HG03108 (cell line): ENCODE measurements around the gene TMCC3.
A peak's percentile ranks its signal among the peaks of the same experiment; 100 is the strongest.
"Not testable (repeated sequence)": the region's sequence is repeated elsewhere in the genome, so short reads cannot be mapped to it uniquely, and the experiment has no call there.

Source experiments
- ATAC-seq: cut with Tn5 transposase; IDR thresholded peaks from one replicate; pipeline ENCODE4 v1.9.1; 2021; ENCODE audit warnings: moderate library complexity; ENCODE audit not compliant: unreplicated experiment

Gene TMCC3

DNA sequence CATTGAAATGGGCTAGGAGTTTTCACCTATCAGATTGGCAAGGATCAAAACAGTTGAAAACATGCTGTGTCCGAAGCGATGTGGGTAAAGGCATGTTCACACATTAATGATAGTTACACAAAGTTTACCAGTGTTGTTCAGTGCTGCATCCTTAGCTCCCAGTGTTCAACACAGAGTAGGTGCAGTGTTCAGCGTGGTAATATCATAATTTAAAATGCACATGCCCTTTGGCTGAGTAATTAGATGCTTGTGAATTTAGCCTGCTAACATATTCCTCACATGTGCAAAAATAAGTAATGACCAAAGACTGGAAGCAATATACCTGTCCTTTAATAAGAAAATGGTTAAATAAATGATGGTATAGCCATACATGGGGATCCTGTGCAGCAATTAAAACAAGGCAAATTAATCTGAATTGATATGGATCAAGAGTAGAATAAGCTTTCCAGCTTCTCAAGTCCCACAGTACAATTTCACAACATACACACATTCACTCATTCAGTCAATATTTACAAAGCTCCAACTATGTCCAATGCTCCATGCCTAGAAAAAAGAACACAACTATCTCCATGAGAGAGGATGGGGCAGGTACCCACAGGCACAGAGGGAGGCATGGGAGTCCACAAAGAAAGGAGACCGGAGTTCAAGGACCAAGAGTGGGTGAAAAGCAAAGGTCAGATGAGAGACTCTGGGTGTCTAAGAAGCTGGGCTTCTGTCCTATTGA, 12.8 kb downstream of the TMCC3 start:
- ATAC-seq = no peak

GRCh38 chr12:94636462-94637085, 13.8 kb downstream of the TMCC3 start:
- no peak for ATAC-seq

GRCh38 chr12:94634717-94635116, 15.6 kb downstream of the TMCC3 start:
- ATAC-seq = no peak

DNA sequence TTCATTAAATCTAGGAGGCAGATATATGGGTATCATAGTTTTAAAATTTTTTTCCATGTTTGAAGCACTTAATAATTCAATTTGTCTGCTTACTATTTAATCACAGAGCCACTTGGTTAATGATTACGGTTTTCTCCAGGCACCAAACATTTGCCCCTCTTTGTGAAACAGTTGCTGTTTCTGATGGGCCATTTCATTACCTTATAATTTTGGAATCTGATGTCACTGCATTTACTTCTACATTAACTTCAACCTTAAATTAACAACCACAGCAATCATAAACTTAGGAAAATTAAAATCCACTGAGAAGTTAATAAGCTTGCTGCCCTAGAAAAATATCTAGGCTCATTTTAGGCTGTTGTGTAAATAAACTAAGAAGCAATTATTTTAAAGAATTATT, 17.0 kb downstream of the TMCC3 start:
- ATAC-seq = no peak

DNA sequence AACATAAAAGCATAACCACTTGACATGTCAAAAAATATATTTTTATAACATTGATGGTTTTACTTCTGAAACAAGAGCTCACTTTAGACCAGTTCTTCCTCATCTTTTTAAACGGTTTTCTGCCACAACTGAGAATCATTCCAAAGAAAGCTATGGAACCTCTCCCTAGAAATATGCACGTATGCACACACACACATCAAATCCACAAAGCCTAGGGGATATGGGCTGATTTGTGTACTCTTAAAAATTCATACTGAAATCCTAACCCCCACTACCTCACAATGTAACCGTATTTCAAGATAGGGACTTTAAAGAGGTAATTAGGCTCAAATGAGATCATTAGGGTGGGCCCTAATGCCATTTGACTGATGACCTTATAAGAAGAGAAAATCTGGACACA, 19.3 kb downstream of the TMCC3 start:
- ATAC-seq = no peak

DNA sequence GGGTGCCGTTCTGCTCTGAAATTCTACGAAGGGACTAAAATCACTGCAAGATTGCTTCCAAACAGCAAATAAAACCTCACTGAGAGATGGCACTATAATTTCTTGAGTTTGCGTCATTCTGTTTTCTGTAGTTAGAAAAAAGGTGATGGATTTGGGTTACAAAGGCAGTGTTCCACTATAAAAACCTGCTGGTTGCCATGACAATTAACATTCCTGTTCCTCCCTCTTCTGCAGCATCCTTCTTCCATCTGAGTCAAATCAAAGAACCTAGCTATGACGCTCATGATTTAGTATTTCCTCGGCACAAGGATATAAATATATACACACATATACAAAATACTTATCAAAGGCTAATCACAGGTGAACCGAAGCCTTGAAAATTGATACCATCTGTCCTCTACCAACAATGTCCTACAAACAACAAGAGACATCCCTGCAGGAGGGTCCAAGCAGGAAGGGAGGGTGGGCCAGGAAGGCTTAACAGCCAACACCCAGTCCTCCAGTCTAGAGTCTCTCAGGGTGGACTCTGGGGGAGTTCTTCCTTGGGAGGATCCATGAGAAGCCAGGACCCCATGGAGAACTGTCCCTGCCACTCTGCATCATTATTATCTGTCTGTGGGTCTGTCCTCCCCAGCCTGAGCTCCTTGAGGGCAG, 21.4 kb downstream of the TMCC3 start:
- no peak for ATAC-seq

DNA sequence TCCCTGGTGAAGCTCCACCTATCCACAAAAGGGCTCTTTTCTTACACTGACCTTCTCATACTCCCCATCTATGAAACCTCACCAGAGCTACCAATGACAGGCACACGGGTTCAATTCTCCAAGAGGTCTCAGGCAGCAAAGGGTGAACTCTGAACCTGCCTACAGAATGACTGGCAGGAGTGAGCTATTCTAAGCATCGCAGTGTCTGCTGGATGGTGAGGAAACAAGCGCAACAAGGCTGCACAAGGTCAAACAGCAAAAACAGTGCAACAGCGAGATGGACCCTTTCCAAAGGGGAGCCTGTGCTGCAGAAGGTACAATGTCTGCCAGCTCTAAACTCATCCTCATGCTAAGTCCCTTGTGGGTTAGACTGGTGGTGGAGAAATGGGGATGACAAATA, 22.0 kb downstream of the TMCC3 start:
- no peak for ATAC-seq

DNA sequence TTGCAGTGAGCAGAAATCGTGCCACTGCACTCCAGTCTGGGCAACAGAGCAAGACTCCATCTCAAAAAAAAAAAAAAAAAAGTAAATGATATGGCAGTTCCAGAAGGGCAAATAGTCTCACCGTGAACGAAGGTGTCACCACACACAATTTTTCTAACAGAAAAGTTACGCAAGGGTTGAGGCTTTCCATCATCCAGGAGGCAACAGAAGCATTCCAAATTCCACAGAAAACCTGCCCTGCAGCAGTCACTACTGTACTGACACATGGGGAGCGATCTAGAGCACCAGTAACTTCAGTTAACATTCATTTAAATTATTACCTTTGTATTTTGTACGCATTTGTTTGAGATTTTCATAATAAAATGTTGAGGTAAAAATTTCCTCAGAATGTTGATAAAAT, 24.8 kb downstream of the TMCC3 start:
- no peak for ATAC-seq

DNA sequence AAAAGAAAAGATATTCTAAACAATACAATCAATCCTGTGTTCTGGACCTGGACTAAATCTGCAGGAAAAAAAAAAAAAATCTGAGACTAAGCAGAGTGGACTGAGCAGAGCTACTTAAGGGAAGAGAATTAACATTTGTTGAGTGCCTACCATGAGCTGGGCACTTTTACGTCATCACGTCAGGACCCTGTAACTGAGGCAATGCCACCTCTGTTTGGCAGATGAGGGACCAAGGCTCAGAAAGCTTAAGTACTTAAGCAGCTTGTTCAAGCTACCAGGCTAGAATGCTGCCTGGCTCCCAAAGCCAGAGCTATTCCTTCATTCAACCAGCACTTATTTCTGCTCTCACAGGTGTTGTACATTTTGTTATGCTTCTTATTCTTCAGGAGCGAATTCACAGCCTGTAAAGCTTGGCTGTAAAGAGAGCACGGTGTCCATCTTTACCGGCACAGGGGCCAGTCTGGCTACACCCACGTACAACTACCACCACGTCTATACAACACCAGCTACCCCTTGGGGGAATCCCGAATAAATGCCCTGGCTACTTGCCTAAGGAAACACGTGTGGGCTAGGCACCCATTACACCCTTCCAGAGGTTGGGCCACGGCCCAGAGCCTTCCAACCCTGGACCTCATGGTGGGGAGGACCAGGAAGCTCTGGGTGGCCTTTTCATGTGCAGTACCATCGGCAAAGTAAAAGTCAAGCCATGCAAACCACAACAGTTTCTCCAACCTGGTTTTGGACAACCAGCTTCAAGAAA, 27.0 kb downstream of the TMCC3 start:
- no peak for ATAC-seq

DNA sequence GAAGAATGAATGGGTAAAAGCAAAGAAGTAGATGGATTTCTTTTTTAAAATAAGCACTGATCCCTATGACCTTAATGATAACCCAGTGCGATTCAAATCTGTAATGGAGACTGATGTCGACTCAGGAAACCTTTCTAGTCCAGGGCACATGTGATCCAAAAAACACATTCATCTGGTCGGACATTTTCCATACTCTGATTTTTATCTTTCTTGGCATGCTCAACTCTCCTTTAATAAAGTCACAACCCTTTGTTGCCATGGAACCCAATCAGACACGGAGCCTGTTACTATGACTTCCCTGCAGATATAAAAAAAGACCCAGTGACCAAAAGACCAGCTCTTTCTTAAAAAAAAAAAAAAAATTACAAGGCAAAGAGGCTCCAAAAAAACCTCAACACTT, 27.9 kb downstream of the TMCC3 start:
- no peak for ATAC-seq

DNA sequence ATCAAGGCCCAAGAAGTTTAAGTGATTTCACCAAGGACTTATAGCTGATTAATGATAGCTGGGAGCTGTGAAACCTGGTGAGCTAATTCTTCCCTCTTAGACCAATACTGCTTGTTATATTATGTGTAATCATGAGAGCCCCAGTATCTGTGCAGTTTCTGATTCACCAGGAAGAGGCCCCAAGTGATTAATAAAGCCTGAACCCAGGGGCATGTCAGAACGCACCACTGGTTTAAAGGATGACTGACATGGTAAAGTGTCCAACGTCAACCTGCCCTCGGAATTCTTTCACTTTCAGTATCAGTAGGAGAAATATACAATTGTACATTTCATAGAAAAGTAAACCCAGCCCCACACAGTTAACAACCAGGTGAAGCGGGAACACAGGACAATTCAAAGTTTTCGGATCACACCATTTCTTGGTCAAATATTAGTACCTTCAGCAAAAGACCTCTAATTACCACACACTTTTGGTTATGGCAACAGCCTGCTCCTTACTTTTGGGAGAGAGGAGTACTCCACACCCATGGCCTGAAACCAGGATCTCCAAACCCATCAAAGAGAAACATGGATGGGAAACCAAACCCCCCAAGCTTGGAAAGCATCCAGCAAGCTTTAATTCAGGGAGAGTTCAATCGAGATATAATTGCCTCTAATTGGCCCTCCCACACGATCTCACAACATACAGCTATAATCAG, 28.5 kb downstream of the TMCC3 start:
- peak; percentile 90 for ATAC-seq

DNA sequence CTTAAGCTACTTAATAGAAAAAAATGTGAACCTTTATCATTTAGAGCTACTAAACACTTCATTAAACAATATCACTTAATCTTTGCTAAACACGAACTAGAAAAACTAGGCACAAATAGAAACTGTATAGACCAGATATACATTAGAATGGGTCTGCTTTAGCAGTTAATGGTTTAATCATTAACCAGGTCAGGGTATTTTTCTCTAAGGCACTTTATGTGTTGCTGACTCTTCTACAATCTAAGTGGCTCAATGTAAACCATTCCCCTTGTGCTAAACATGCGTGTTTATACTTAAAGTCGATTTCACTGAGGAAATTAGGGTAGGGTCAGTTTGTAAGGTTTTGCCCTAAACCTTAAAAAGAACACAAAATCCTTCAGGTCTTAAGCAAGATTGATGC, 29.7 kb downstream of the TMCC3 start:
- ATAC-seq = no peak

GRCh38 chr12:94618995-94619695, 31.2 kb downstream of the TMCC3 start:
- ATAC-seq = no peak

DNA sequence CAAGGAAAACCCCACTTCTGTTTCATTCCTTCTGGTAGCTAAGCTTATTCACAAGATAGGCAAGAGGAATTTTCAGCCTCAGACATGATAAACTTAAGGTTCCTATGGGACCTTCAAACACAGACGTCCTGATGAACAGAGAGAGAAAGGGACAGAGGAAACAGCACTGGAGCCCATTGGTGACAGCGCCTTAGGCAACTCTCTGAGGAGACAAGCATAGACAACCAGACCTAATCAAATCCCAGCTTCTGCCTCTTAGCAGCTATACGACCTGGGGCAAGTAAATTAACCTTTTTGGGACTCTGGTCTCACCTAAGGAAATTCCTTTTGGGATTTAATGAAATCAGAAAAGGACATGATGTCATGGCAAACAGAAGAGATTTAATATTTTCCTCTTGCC, 33.3 kb downstream of the TMCC3 start:
- no peak for ATAC-seq

DNA sequence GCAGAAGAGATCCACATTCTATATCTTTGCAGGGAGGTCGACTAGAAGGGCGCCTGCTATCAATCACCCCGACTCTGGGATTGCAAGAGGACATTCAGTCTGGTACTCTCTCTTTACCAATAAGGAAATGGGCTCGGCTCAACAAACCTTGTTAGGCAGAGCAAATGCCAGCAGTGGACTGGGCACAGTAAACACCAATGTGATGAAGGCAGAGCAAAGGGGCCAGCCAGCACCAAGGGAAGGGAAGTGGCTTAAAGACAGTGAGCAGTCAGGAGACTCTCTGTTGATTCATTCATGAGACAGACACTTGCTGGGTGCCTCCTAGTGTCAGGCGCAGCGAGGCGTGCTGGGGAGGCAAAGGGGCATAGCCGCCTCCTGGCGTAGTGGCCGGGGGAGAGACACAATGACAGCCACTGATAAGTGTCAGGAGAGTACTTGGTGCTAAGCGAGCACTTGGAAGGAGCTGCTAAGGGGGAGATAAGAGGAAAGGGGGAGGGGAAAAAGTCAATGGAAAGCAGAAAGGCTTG, 34.1 kb downstream of the TMCC3 start:
- no peak for ATAC-seq

DNA sequence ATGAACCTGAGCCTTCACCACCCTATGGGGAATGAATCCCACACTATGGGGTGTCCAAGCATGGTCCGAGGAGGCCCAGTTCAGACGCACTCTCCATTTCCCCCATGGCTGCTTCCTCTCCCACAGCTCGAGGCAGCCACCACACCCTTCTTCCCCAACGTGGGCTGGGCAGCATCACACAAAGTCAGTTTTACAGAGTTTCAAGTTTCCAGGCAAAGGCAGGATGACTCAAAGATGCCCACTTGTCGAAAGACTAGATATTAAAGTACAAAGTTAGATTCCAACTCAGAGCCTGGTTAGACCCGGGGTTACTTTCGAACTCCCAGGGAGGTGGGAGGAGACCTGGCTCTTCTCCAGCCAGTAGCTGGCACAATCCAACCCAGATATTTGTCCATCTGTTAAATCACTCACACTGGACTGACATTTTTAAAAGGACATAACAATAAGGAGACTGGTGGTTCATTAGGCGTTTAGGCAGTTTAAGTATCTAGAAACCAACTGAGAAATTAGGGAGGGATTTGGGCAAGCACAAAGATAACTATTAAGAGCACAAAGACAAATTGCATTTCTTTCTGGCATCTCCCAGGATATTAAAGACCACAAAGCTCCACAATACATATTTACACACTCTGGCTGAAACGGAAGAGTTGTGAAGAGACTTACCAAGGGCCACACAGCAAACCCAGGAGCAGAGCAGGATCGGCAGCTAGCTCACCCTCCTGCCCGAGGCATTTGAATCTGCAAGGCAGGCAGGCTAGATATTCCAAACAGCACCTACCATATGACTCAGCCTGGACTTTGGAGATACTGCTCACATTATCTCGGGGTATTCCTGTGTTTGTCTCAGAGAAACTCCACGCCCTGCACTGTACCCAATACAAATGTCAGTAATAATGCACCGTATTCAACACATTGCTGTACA, 34.8 kb downstream of the TMCC3 start:
- no peak for ATAC-seq

GRCh38 chr12:94614288-94614721, 36.1 kb downstream of the TMCC3 start:
- ATAC-seq = no peak

GRCh38 chr12:94609917-94610443, 40.4 kb downstream of the TMCC3 start:
- no peak for ATAC-seq

DNA sequence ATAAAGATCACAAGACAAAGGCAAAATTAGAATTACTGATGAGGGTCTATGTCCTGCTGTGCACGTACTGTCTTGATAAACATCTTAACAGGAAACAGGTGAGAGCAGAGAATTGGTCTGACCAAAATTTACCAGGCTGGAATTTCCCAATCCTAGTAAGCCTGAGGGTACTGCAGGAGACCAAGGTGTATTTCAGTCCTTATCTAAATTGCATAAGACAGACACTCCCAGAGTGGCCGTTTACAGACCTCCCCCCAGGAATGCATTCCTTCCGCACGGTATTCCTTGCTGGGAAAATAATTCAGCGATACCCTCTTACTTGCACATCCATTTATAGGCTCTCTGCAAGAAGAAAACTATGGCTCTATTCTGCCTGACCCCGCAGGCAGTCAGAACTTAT, 43.5 kb downstream of the TMCC3 start:
- ATAC-seq = not testable (repeated sequence)
